HepG2 (cell line): ENCODE data around the gene SYS1.

Experiments
- CAMTA2 ChIP-seq: sonication (generic); formaldehyde crosslinking; IDR thresholded peaks from 2 replicates; pipeline ENCODE4 v1.4.0; 2020; ENCODE audit warnings: mild to moderate bottlenecking, missing genetic modification reagents, borderline replicate concordance
- CBX2 ChIP-seq, 2 experiments: fragments of 200-600 bp in 1 of 2; sonication (generic); formaldehyde crosslinking in 1 of 2; IDR thresholded peaks; 2 replicates each; pipeline versions ENCODE4 v1.7.0 to v1.8.1; 2018 to 2022; ENCODE audit warnings: low read depth in 2 of 2, low read length in 1 of 2, mild to moderate bottlenecking in 1 of 2, missing genetic modification reagents in 1 of 2
- GABPB1 ChIP-seq: IDR thresholded peaks from 2 replicates; pipeline ENCODE4 v1.6.1; 2016; ENCODE audit warnings: mild to moderate bottlenecking, missing genetic modification reagents, moderate library complexity, missing compliant biosample characterization
- GTF2F1 ChIP-seq: fragments of 150-350 bp; IDR thresholded peaks from 2 replicates; pipeline ENCODE4 v1.6.1; 2014; ENCODE audit warnings: low read length
- HDAC2 ChIP-seq: sonication (generic); formaldehyde crosslinking; IDR thresholded peaks from 2 replicates; pipeline ENCODE4 v1.4.0; 2020; ENCODE audit warnings: missing genetic modification reagents
- WIZ ChIP-seq: sonication (generic); formaldehyde crosslinking; IDR thresholded peaks from 2 replicates; pipeline ENCODE4 v1.5.1; 2020; ENCODE audit warnings: mild to moderate bottlenecking, missing genetic modification reagents
- ZBTB7A ChIP-seq: sonication (generic); formaldehyde crosslinking; IDR thresholded peaks from 2 replicates; pipeline ENCODE4 v1.8.0; 2022; ENCODE audit warnings: mild to moderate bottlenecking, missing genetic modification reagents
- ZNF747 ChIP-seq: sonication (generic); formaldehyde crosslinking; IDR thresholded peaks from 2 replicates; pipeline ENCODE4 v1.8.1; 2023; ENCODE audit warnings: missing genetic modification reagents, mild to moderate bottlenecking, borderline replicate concordance
- TF ChIP-seq, protein P1 (sequence below): sonication (generic); formaldehyde crosslinking; IDR thresholded peaks from 2 replicates; pipeline ENCODE4 v1.5.0; 2020; ENCODE audit warnings: mild to moderate bottlenecking, missing genetic modification reagents, moderate library complexity

DNA sequence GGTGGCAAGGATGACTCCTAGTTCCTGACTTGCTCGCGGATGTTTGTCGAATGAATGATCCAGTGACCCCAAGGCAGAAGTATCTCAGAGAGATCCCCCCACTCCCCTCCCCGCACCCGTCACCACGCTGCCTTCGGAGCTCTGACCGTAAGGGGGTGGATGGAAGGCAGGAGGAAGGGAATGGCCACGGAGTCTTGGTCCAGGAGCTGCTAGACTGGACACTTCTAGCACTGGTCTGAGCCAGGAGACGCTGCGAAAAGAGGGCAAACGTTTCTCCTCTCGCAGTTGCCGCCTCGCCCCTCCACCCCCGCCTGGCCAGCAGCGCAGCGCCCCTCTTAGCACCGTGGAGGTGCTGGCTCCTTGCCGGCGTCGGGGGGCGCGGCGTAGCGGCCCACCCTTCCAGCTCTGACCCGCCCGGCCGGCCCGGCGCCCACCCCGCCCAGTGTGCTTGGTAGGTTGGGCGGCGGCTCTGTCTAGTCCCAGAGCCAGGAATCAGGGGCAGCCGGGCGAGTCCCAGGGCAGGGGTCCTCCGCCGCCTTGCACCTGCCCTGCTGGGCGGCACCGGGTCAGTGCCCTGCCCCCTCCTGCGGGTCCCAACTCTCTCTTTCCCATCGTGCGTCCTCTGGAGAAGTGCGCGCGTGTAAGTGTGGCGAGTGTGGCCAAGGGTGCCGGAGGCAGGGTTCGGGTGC, 42.8 kb downstream of the SYS1 start:
- TF ChIP-seq GABPB1 (no peak), ZBTB7A (CRISPR knock-in tag) (no peak), CBX2 (IDR thresholded peaks at IDR 0.05; ENCODE audit: low read depth, low read length) (no peak), CBX2 (CRISPR knock-in tag; IDR thresholded peaks at IDR 0.05; ENCODE audit: low read depth) (no peak), HDAC2 (CRISPR knock-in tag) (no peak), WIZ (no peak), ZNF747 (CRISPR knock-in tag) (peak; percentile 86), CAMTA2 (CRISPR knock-in tag) (no peak), GTF2F1 (no peak)
- TF ChIP-seq, protein P1, sequence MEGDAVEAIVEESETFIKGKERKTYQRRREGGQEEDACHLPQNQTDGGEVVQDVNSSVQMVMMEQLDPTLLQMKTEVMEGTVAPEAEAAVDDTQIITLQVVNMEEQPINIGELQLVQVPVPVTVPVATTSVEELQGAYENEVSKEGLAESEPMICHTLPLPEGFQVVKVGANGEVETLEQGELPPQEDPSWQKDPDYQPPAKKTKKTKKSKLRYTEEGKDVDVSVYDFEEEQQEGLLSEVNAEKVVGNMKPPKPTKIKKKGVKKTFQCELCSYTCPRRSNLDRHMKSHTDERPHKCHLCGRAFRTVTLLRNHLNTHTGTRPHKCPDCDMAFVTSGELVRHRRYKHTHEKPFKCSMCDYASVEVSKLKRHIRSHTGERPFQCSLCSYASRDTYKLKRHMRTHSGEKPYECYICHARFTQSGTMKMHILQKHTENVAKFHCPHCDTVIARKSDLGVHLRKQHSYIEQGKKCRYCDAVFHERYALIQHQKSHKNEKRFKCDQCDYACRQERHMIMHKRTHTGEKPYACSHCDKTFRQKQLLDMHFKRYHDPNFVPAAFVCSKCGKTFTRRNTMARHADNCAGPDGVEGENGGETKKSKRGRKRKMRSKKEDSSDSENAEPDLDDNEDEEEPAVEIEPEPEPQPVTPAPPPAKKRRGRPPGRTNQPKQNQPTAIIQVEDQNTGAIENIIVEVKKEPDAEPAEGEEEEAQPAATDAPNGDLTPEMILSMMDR, result peak; percentile 27; the same call in 1 of the 2 replicates
